Sigmoid colon (tissue), 7 donors: ENCODE results near the gene LILRA6. TPM values are rescaled to one million over a fixed set of nuclear protein-coding genes. Genes with fewer than 3 reads are reported as not detected.
"Not testable (repeated sequence)": the region's sequence is repeated elsewhere in the genome, so short reads cannot be mapped to it uniquely, and the experiment has no call there.

Experiments used
- DNase-seq: peaks from one replicate; pipeline ENCODE4 v3.0.0-alpha.2; 2019
- H3K27ac ChIP-seq, 4 donors: fragments of 200-600 bp; sonication (generic); one replicate each; pipeline ENCODE4 v1.5.1; 2016 to 2019; ENCODE audit warnings: mild to moderate bottlenecking in 1 of 4
- H3K27me3 ChIP-seq, 3 donors: fragments of 200-600 bp; sonication (generic); one replicate each; pipeline ENCODE4 v1.5.1; 2019; ENCODE audit warnings: mild to moderate bottlenecking in 1 of 3
- H3K36me3 ChIP-seq, 4 donors: fragments of 200-600 bp; sonication (generic); one replicate each; pipeline ENCODE4 v1.5.1; 2016 to 2019
- H3K4me1 ChIP-seq, 4 donors: fragments of 200-600 bp; sonication (generic); one replicate each; pipeline ENCODE4 v1.5.1; 2017 to 2019
- H3K4me3 ChIP-seq, 4 donors: fragments of 200-600 bp; sonication (generic); one replicate each; pipeline ENCODE4 v1.5.1; 2017 to 2019; ENCODE audit warnings: mild to moderate bottlenecking in 2 of 4, moderate library complexity in 1 of 4
- H3K9me3 ChIP-seq, 4 donors: fragments of 200-600 bp in 3 of 4; sonication (generic) in 3 of 4; one replicate each; pipeline versions ENCODE4 v1.5.1 to v1.6.1; 2013 to 2019
- CTCF ChIP-seq, 4 experiments: fragments of 450-650 bp in 3 of 4; fragments of 200-600 bp in 1 of 4; IDR thresholded peaks; one replicate each; pipeline ENCODE4 v1.5.1; 2016 to 2019; ENCODE audit warnings: antibody characterized with exemption in 4 of 4, mild to moderate bottlenecking in 3 of 4, moderate library complexity in 2 of 4
- EP300 ChIP-seq, 4 donors: sonication (generic); formaldehyde crosslinking; IDR thresholded peaks; one replicate each; pipeline ENCODE4 v1.6.1; 2017; ENCODE audit warnings: antibody characterized with exemption in 4 of 4
- POLR2A ChIP-seq, 2 donors: fragments of 450-650 bp; IDR thresholded peaks; one replicate each; pipeline ENCODE4 v1.6.1; 2016; ENCODE audit warnings: antibody characterized with exemption in 2 of 2, mild to moderate bottlenecking in 2 of 2, moderate library complexity in 2 of 2
- POLR2AphosphoS5 ChIP-seq, 4 donors: sonication (generic); formaldehyde crosslinking; IDR thresholded peaks; one replicate each; pipeline ENCODE4 v1.6.1; 2017; ENCODE audit warnings: antibody characterized with exemption in 4 of 4
- WGBS, 2 donors: extraction: QIAGEN DNeasy Blood & Tissue Kit; methylation state at CpG; one replicate each; pipeline ENCODE4 v1.1.7; 2013; 5-methylcytosine and 5-hydroxymethylcytosine counted together
- intact Hi-C: fragments of 100-400 bp; cut with DNase I; formaldehyde crosslinking; loops from one replicate; pipeline ENCODE4 v1.15.1; 2023
- polyA plus RNA-seq, 3 donors: library from polyadenylated mRNA; stranded (reverse); fragments of 200-250 nt; gene quantifications; one replicate each; pipeline ENCODE4 v1.2.3, GENCODE V29; 2013
- total RNA-seq, 4 donors: library from RNA; depleted of rRNA; stranded (reverse); fragments of >200 nt; gene quantifications; one replicate each; pipeline ENCODE4 v1.1.0, GENCODE V29; 2016
- donor health status: healthy with polysubstance abuse.
- donor health status: Bipolar disorder and iron deficiency.
- donor health status: healthy.

Gene LILRA6
- total and polyA plus RNA-seq, 7 donors = 1.2 to 3.2 (median 2.2) TPM

- Histone ChIP-seq H3K27ac (peak within 1 kb of the TSS in 1 of 4 donors; percentile 18), H3K9me3 (no peaks in the 10 kb centered on the region), H3K4me3 (peak within 1 kb of the TSS in 2 of 4 donors; percentile 8 to 21), H3K36me3 (no peaks in the 10 kb centered on the region), H3K4me1 (no peaks in the 10 kb centered on the region), H3K27me3 (peaks cover 0 to 28% (median 13%) of the 10 kb centered on the region in 3 donors)
- TF ChIP-seq CTCF (IDR thresholded peaks at IDR 0.05) (no peak), EP300 (IDR thresholded peaks at IDR 0.05) (no peak), POLR2A (IDR thresholded peaks at IDR 0.05) (no peak), POLR2AphosphoS5 (IDR thresholded peaks at IDR 0.05) (no peak)
- WGBS, 2 donors = 60 to 73% methylated on average over 12 of the region's 12 CpGs
- DNase-seq = peak; percentile 44
- intact Hi-C loops = no loop called here
Measured at GRCh38 chr19:54281007-54281728, 38.6 kb upstream of the LILRA6 start, which contains the start of gene LILRB2. Gene LILRB2, minus strand, starts transcription at chr19:54281110. Its CDS starts 614 bp downstream, at chr19:54280496.

- 40 to 67% methylated on average over 10 of the region's 10 CpGs for WGBS, 2 donors
- H3K4me1 ChIP-seq, intact Hi-C loops, H3K36me3 ChIP-seq, H3K9me3 ChIP-seq: not testable (repeated sequence)
- H3K4me3 ChIP-seq = peak overlapping the region in 2 of 4 donors; percentile 8 to 21
- peaks cover 0 to 35% (median 13%) of the 10 kb centered on the region in 3 donors for H3K27me3 ChIP-seq
- DNase-seq = peak; percentile 63
- peak overlapping the region in 1 of 4 donors; percentile 18 for H3K27ac ChIP-seq
Measured at GRCh38 chr19:54280441-54280840, 37.9 kb upstream of the LILRA6 start.

GRCh38 chr19:54280025-54280424 is 37.4 kb upstream of the LILRA6 start:
- H3K36me3 ChIP-seq, H3K27ac ChIP-seq, H3K9me3 ChIP-seq, intact Hi-C loops, H3K4me1 ChIP-seq: not testable (repeated sequence)
- H3K4me3 ChIP-seq = peak overlapping the region in 2 of 4 donors; percentile 8 to 21
- 24 to 29% methylated on average over 4 of the region's 4 CpGs for WGBS, 2 donors
- H3K27me3 ChIP-seq = peaks cover 0 to 37% (median 13%) of the 10 kb centered on the region in 3 donors
- peak; percentile 28 for DNase-seq

GRCh38 chr19:54279406-54279962 is 36.9 kb upstream of the LILRA6 start:
- WGBS, 2 donors = 87 to 88% methylated on average over 18 of the region's 18 CpGs
- DNase-seq = peak; percentile 64
- Histone ChIP-seq H3K27ac (no peak overlapping the region), H3K4me1 (no peaks in the 10 kb centered on the region), H3K4me3 (no peak overlapping the region), H3K27me3 (peaks cover 0 to 37% (median 13%) of the 10 kb centered on the region in 3 donors), H3K9me3 (no peaks in the 10 kb centered on the region), H3K36me3 (no peaks in the 10 kb centered on the region)
- intact Hi-C loops = no loop called here
- TF ChIP-seq EP300 (IDR thresholded peaks at IDR 0.05) (no peak), CTCF (IDR thresholded peaks at IDR 0.05) (no peak), POLR2AphosphoS5 (IDR thresholded peaks at IDR 0.05) (no peak)

GRCh38 chr19:54278571-54279195 is 36.1 kb upstream of the LILRA6 start:
- intact Hi-C loops, H3K9me3 ChIP-seq, H3K4me1 ChIP-seq, H3K27ac ChIP-seq, H3K36me3 ChIP-seq, H3K4me3 ChIP-seq: not testable (repeated sequence)
- WGBS, 2 donors = 72 to 84% methylated on average over 15 of the region's 15 CpGs
- DNase-seq = peak; percentile 48
- peaks cover 0 to 34% (median 13%) of the 10 kb centered on the region in 3 donors for H3K27me3 ChIP-seq

- H3K36me3 ChIP-seq, H3K4me3 ChIP-seq, H3K9me3 ChIP-seq, H3K4me1 ChIP-seq, H3K27ac ChIP-seq, DNase-seq, intact Hi-C loops: not testable (repeated sequence)
- peaks cover 0 to 29% (median 13%) of the 10 kb centered on the region in 3 donors for H3K27me3 ChIP-seq
- WGBS, 2 donors = 75 to 85% methylated on average over 13 of the region's 13 CpGs
Measured at GRCh38 chr19:54278056-54278455, 35.5 kb upstream of the LILRA6 start.

DNA sequence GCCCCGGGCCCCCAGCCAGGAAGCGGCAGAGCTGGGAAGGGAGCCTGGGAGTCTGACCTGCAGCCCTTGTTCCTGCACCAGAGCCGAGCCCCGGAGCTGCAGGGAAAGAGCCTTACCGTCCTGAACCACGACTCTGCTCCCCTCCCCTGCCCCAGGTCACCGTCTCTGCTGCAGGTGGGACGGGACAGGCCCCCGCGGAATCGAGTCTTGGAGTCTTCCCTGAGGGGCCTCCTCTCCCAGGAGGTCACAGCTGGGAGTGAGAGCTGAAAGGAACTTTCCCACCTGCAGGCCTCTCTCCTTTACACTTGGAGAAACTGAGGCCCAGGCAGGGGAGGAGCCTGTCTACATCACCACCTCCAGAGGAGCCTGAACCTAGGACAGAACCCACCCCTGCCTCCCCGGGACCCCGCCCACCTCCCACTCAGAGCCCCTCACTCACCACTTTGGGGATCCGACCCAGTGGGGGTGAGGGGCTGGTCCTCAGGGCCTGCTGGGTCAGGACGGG is 34.6 kb upstream of the LILRA6 start:
- WGBS, 2 donors = 65 to 81% methylated on average over 14 to 15 of the region's 15 CpGs
- H3K36me3 ChIP-seq, H3K4me3 ChIP-seq, H3K9me3 ChIP-seq, H3K27ac ChIP-seq, H3K4me1 ChIP-seq, intact Hi-C loops: not testable (repeated sequence)
- peaks cover 0 to 23% (median 13%) of the 10 kb centered on the region in 3 donors for H3K27me3 ChIP-seq
- peak; percentile 33 for DNase-seq
